NCI-H82 treated with DMSO at 0.1 percent for 48 hours (cell line): ENCODE measurements around the gene RIPOR3.

Experiments
- DNase-seq: peaks from one replicate; lab custom pipeline; 2025; ENCODE audit not compliant: unreplicated experiment; lab: John Stamatoyannopoulos, UW

Gene RIPOR3

GRCh38 chr20:50536333-50536732 lies 155.0 kb downstream of the RIPOR3 start:
- peak; percentile 80 for DNase-seq
